Measurements from ENCODE around the gene HGFAC. TPM values are rescaled to one million over a fixed set of nuclear protein-coding genes. Genes with fewer than 3 reads are reported as not detected.

HGFAC gene
- total RNA-seq, 2 donors from 2014 or later = 0.95 TPM; not detected in 1

GRCh38 chr4:3431446-3431993, 10.2 kb upstream of the HGFAC start:
- Histone ChIP-seq H3K36me3 (peaks cover 8% of the 10 kb centered on the region), H3K9me3 (no peaks in the 10 kb centered on the region), H3K4me1 (ENCODE audit: control insufficient read depth in 1 of 2, low read depth in 2 of 2) (peaks cover 1 to 2% of the 10 kb centered on the region in 2 donors), H3K4me3 (no peak overlapping the region), H3K27me3 (replicated peaks; ENCODE audit: insufficient read depth) (no peaks in the 10 kb centered on the region), H3K27ac (no peak overlapping the region)
- TF ChIP-seq, protein P1, sequence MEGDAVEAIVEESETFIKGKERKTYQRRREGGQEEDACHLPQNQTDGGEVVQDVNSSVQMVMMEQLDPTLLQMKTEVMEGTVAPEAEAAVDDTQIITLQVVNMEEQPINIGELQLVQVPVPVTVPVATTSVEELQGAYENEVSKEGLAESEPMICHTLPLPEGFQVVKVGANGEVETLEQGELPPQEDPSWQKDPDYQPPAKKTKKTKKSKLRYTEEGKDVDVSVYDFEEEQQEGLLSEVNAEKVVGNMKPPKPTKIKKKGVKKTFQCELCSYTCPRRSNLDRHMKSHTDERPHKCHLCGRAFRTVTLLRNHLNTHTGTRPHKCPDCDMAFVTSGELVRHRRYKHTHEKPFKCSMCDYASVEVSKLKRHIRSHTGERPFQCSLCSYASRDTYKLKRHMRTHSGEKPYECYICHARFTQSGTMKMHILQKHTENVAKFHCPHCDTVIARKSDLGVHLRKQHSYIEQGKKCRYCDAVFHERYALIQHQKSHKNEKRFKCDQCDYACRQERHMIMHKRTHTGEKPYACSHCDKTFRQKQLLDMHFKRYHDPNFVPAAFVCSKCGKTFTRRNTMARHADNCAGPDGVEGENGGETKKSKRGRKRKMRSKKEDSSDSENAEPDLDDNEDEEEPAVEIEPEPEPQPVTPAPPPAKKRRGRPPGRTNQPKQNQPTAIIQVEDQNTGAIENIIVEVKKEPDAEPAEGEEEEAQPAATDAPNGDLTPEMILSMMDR (IDR thresholded peaks at IDR 0.05) = no peak
- ATAC-seq (ENCODE audit: insufficient number of reproducible peaks, low FRiP score, low read depth) = no peak
- no peak for DNase-seq (ENCODE audit: low spot score)

- no peak for ATAC-seq (ENCODE audit: insufficient number of reproducible peaks, low FRiP score, low read depth)
- Histone ChIP-seq H3K36me3 (peaks cover 8% of the 10 kb centered on the region), H3K4me1 (ENCODE audit: control insufficient read depth in 1 of 2, low read depth in 2 of 2) (peaks cover 8 to 10% of the 10 kb centered on the region in 2 donors), H3K27me3 (replicated peaks; ENCODE audit: insufficient read depth) (no peaks in the 10 kb centered on the region), H3K27ac (no peak overlapping the region), H3K9me3 (no peaks in the 10 kb centered on the region), H3K4me3 (no peak overlapping the region)
- TF ChIP-seq, protein P1 (IDR thresholded peaks at IDR 0.05) = no peak
- no peak for DNase-seq (ENCODE audit: low spot score)
Measured at GRCh38 chr4:3432381-3432790, 9.4 kb upstream of the HGFAC start.

DNA sequence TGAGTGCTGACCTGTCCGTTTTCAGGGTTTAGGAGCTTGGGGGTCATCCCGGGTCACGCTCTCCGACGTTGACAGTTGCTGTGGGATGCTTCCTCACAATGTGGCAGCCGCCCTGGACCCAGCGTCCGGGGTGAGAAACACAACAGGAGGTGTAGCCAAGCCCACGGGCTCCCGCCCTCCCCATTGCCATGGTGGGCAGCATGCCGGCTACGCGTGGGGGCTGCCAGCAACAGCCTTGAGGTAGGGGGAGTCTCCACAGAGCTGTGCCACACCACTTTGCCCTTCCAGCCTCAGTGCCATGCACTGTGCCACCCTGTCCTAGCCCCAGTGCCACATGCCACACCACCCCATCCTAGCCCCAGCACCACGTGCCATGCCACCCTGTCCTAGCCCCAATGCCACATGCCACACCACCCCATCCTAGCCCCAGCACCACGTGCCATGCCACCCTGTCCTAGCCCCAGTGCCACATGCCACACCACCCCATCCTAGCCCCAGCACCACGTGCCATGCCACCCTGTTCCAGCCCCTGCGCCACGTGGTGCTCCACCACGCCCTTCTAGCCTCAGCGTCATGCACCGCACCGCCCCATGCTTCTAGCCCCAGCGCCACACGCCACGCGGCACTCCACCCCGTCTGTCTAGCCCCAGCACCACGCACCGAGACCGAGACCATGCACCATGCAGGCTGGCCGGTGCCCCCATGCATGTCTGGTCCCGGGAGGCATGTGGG, 8.5 kb upstream of the HGFAC start:
- no peak for ATAC-seq (ENCODE audit: insufficient number of reproducible peaks, low FRiP score, low read depth)
- H3K9me3 ChIP-seq = no peaks in the 10 kb centered on the region
- DNase-seq (ENCODE audit: low spot score) = no peak
- H3K27me3 ChIP-seq (replicated peaks; ENCODE audit: insufficient read depth) = no peaks in the 10 kb centered on the region
- TF ChIP-seq, protein P1 (IDR thresholded peaks at IDR 0.05) = no peak
- H3K4me3 ChIP-seq = no peak overlapping the region
- H3K27ac ChIP-seq = no peak overlapping the region
- H3K36me3 ChIP-seq = peaks cover 8% of the 10 kb centered on the region
- H3K4me1 ChIP-seq (ENCODE audit: control insufficient read depth in 1 of 2, low read depth in 2 of 2) = peaks cover 8 to 10% of the 10 kb centered on the region in 2 donors

GRCh38 chr4:3434881-3435685, 6.7 kb upstream of the HGFAC start:
- no peak for DNase-seq (ENCODE audit: low spot score)
- peaks cover 8 to 10% of the 10 kb centered on the region in 2 donors for H3K4me1 ChIP-seq (ENCODE audit: control insufficient read depth in 1 of 2, low read depth in 2 of 2)
- peaks cover under 1% of the 10 kb centered on the region for H3K36me3 ChIP-seq
- H3K27me3 ChIP-seq (replicated peaks; ENCODE audit: insufficient read depth) = no peaks in the 10 kb centered on the region
- H3K4me3 ChIP-seq = no peak overlapping the region
- TF ChIP-seq, protein P1 (IDR thresholded peaks at IDR 0.05) = no peak
- ATAC-seq (ENCODE audit: insufficient number of reproducible peaks, low FRiP score, low read depth) = no peak
- no peaks in the 10 kb centered on the region for H3K9me3 ChIP-seq
- H3K27ac ChIP-seq = no peak overlapping the region

DNA sequence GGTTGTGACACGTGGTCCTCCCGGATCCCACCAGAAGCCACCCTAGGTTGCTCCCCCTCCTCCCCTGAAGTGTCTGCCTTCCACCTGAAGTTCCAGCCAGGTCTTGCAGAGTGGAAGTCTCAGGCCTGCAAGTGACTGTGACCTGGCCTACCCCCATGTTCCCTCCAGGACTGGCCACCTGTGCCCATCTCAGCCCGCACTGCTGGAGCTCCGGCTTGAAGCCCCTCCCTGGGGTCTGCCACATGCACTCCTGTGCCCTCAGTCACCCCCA, 6.1 kb upstream of the HGFAC start:
- TF ChIP-seq, protein P1 (IDR thresholded peaks at IDR 0.05) = no peak
- Histone ChIP-seq H3K27me3 (replicated peaks; ENCODE audit: insufficient read depth) (no peaks in the 10 kb centered on the region), H3K4me1 (ENCODE audit: control insufficient read depth in 1 of 2, low read depth in 2 of 2) (peaks cover 8 to 10% of the 10 kb centered on the region in 2 donors), H3K36me3 (no peaks in the 10 kb centered on the region), H3K9me3 (no peaks in the 10 kb centered on the region), H3K4me3 (no peak overlapping the region), H3K27ac (no peak overlapping the region)
- ATAC-seq (ENCODE audit: insufficient number of reproducible peaks, low FRiP score, low read depth) (no peak), DNase-seq (ENCODE audit: low spot score) (no peak)
